Measurements from ENCODE around the gene TJAP1. TPM values are rescaled to one million over a fixed set of nuclear protein-coding genes. Genes with fewer than 3 reads are reported as not detected.

The TJAP1 gene
- total and polyA plus RNA-seq, 2 of the 8 experiments (the other 6 are each of a cell fraction or from before 2014, with no cell fraction given), result 30.7 to 40.4 TPM

GRCh38 chr6:43494321-43494720 is 17.0 kb downstream of the TJAP1 start:
- no peak for FAIRE-seq
- no peaks in the 10 kb centered on the region for H3K23me2 ChIP-seq (ENCODE audit: low read depth, low read length)
- H3K27ac ChIP-seq (ENCODE audit: low read depth, low read length), result no peak overlapping the region
- H3K9me3 ChIP-seq (ENCODE audit: insufficient read depth in 2 of 2, low read depth in 1 of 2, low read length in 1 of 2), result no peaks in the 10 kb centered on the region
- ChIA-PET CTCF (ENCODE audit: partially characterized antibody) (interaction anchor here (1.0 to 32.9 kb wide), 7 partner anchors 6 to 116 kb away, joined by 3 to 536 read pairs (median 4); partner anchors contain the start of genes DLK2, LRRC73 and TJAP1), POLR2A (ENCODE audit: partially characterized antibody) (interaction anchor here (1.2 to 5.6 kb wide), 5 partner anchors 9 to 23 kb away, joined by 3 to 27 read pairs (median 6); partner anchors contain the start of genes POLR1C, TJAP1 and YIPF3)
- no peak overlapping the region for H3K9ac ChIP-seq (replicated peaks in 1 of 4; ENCODE audit: extremely low read depth in 1 of 4, low read depth in 3 of 4, low read length in 3 of 4)
- no peak overlapping the region for H2AK5ac ChIP-seq (ENCODE audit: low read depth, low read length)
- no peak overlapping the region for H2BK20ac ChIP-seq (ENCODE audit: low read length)
- TF ChIP-seq TEAD4 (IDR thresholded peaks at IDR 0.05; ENCODE audit: low read depth, low read length) (no peak), NRF1 (IDR thresholded peaks at IDR 0.05; ENCODE audit: low read depth, low read length) (no peak), FOSL1 (IDR thresholded peaks at IDR 0.05; ENCODE audit: insufficient read depth, low read depth, low read length) (no peak)
- TF ChIP-seq, protein P1, sequence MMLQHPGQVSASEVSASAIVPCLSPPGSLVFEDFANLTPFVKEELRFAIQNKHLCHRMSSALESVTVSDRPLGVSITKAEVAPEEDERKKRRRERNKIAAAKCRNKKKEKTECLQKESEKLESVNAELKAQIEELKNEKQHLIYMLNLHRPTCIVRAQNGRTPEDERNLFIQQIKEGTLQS (IDR thresholded peaks at IDR 0.05; ENCODE audit: insufficient read depth, low read depth, low read length), result no peak
- peaks cover 15 to 34% of the 10 kb centered on the region in 2 experiments for H4K20me1 ChIP-seq (replicated peaks in 1 of 2; ENCODE audit: control insufficient read depth in 1 of 2, insufficient read depth in 2 of 2, low read length in 2 of 2)
- H3K36me3 ChIP-seq (ENCODE audit: control insufficient read depth in 2 of 4, insufficient read depth in 4 of 4, low read length in 3 of 4), result peaks cover 8 to 13% (median 9%) of the 10 kb centered on the region in 4 experiments; a peak in 7 of 8 replicates
- no peak overlapping the region for H3K4ac ChIP-seq (replicated peaks; ENCODE audit: insufficient read length, low read depth, low read length)
- H3K4me3 ChIP-seq (ENCODE audit: extremely low read depth in 1 of 4, insufficient read depth in 2 of 4, low read depth in 3 of 4, low read length in 4 of 4), result no peak overlapping the region
- H3K18ac ChIP-seq (ENCODE audit: extremely low read depth, low read length), result no peak overlapping the region
- H2BK5ac ChIP-seq (ENCODE audit: low read depth, low read length), result no peak overlapping the region
- H4K8ac ChIP-seq (ENCODE audit: extremely low read depth, insufficient read depth, low read length), result no peak overlapping the region
- no peak overlapping the region for H3K23ac ChIP-seq (ENCODE audit: insufficient read length)
- H3K27me3 ChIP-seq (replicated peaks in 1 of 4; ENCODE audit: control insufficient read depth in 3 of 4, extremely low read depth in 1 of 4, insufficient read depth in 3 of 4, low read length in 3 of 4), result no peaks in the 10 kb centered on the region
- peaks cover 26% of the 10 kb centered on the region for H3K79me1 ChIP-seq (ENCODE audit: low read depth, low read length)
- H2BK12ac ChIP-seq (ENCODE audit: low read depth, low read length), result no peak overlapping the region
- peaks cover 7 to 19% (median 14%) of the 10 kb centered on the region in 4 experiments for H3K4me1 ChIP-seq (replicated peaks in 1 of 4; ENCODE audit: control insufficient read depth in 3 of 4, insufficient read depth in 4 of 4, low read length in 3 of 4)
- 91% methylated on average over 4 of the region's 6 CpGs; no CpG with 5 or more reads in 1 of the 2 experiments for WGBS, 2 experiments (ENCODE audit: extremely low coverage in 1 of 2, insufficient coverage in 1 of 2, insufficient read length in 1 of 2, insufficient replicate concordance in 2 of 2, low coverage in 1 of 2, low lambda C conversion rate in 2 of 2, missing lambda C conversion rate in 1 of 2)
- no peak overlapping the region for H3K14ac ChIP-seq (ENCODE audit: insufficient read length)
- H3K56ac ChIP-seq (replicated peaks; ENCODE audit: insufficient read length, low read depth, low read length), result no peak overlapping the region
- H2AFZ ChIP-seq (ENCODE audit: low read length), result no peak overlapping the region
- no peak overlapping the region for H4K91ac ChIP-seq (replicated peaks; ENCODE audit: insufficient read length, low read length)
- H2BK15ac ChIP-seq (ENCODE audit: low read length), result no peak overlapping the region
- no peak for DNase-seq (ENCODE audit: low read depth in 1 of 2, low spot score in 2 of 2)
- no peak overlapping the region for H4K5ac ChIP-seq (ENCODE audit: insufficient read length, low read depth, low read length)
- no peak overlapping the region for H2BK120ac ChIP-seq (replicated peaks; ENCODE audit: low read depth, low read length)
- H3K79me2 ChIP-seq (ENCODE audit: control insufficient read depth in 1 of 2, insufficient read depth in 2 of 2, low read length in 2 of 2), result peaks cover 4 to 42% of the 10 kb centered on the region in 2 experiments; a peak in 3 of 4 replicates
- H3K4me2 ChIP-seq (ENCODE audit: insufficient read depth in 1 of 2, low read depth in 2 of 2, low read length in 2 of 2), result no peak overlapping the region

All from H1 (cell line).